Measurements from ENCODE around the gene CKM. TPM values are rescaled to one million over a fixed set of nuclear protein-coding genes. Genes with fewer than 3 reads are reported as not detected.

The CKM gene
- polyA plus RNA-seq, 2 of the 4 experiments (the other 2 are of a cell fraction): not detected

DNA sequence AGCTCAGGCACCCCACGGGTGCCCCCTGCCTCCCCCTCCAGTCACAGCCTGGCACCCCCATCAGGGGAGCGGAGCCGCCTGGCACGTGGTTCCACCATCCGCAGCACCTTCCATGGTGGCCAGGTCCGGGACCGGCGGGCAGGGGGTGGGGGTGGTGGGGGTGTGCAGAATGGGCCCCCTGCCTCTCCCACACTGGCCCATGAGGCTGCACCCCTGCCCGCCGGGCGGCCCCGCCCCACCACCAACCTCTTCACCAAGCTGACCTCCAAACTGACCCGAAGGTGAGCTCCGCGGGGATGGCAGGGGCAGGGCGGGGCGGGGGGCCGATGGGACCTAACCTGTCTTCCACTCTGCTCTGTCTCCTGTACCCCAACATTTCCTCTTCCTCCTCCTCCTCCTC, 25.0 kb downstream of the CKM start:
- Histone ChIP-seq H3K9me3 (0 out of 3 replicates have a peak, but pooled peaks cover 9% of the 10 kb centered on the region), H3K27ac (no peak overlapping the region), H3K4me1 (no peaks in the 10 kb centered on the region), H3K4me2 (no peak overlapping the region), H3K4me3 (no peak overlapping the region)
- 97% methylated on average over 6 of the region's 18 CpGs for WGBS (ENCODE audit: missing lambda C conversion rate)
- CTCF ChIA-PET: interaction anchor here (1.2 kb wide), 1 partner anchor 13 kb away, joined by 3 read pairs; no protein-coding TSS in a partner anchor
- POLR2A ChIA-PET: no interaction called here
- TF ChIP-seq ESRRA (IDR thresholded peaks at IDR 0.05; ENCODE audit: borderline replicate concordance, low read length) (no peak), PHF8 (IDR thresholded peaks at IDR 0.05; ENCODE audit: borderline replicate concordance, low read depth) (no peak), CHD4 (IDR thresholded peaks at IDR 0.05; ENCODE audit: borderline replicate concordance) (no peak), EP300 (IDR thresholded peaks at IDR 0.05) (no peak), POLR2A (IDR thresholded peaks at IDR 0.05; ENCODE audit: low read length) (no peak), HEYL (CRISPR knock-in tag; IDR thresholded peaks at IDR 0.05) (no peak)
- TF ChIP-seq, protein P1, sequence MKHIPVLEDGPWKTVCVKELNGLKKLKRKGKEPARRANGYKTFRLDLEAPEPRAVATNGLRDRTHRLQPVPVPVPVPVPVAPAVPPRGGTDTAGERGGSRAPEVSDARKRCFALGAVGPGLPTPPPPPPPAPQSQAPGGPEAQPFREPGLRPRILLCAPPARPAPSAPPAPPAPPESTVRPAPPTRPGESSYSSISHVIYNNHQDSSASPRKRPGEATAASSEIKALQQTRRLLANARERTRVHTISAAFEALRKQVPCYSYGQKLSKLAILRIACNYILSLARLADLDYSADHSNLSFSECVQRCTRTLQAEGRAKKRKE (CRISPR knock-in tag; IDR thresholded peaks at IDR 0.05; ENCODE audit: low read depth): no peak
- DNase-seq (ENCODE audit: low read depth in 1 of 2, low spot score in 1 of 2) (no peak), FAIRE-seq (no peak), ATAC-seq (no peak)

DNA sequence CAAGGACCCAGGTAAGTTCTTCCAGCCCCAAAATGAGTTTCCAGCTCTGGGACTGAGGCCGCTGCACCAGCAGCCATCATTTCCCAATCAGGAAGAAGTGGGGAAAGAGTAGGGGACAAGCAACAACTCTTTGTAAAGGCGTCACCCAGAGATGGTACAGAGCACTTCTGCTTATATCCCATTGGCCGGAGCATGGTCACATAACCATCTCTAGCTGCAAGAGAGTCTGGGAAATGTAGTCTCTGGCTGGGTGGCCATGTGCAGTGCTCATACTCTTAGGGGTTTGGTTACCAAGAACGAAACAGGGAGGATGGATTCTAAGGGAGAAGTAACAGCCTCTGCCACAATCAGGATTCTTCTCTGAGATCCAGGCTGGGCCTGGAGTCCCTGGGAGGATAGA, 26.3 kb downstream of the CKM start:
- Histone ChIP-seq H3K9me3 (0 out of 3 replicates have a peak, but pooled peaks cover 9% of the 10 kb centered on the region), H3K4me3 (no peak overlapping the region), H3K4me1 (no peaks in the 10 kb centered on the region), H3K4me2 (no peak overlapping the region), H3K27ac (no peak overlapping the region)
- ChIA-PET CTCF (no interaction called here), POLR2A (no interaction called here)
- DNase-seq (ENCODE audit: low read depth in 1 of 2, low spot score in 1 of 2) (no peak), ATAC-seq (no peak), FAIRE-seq (no peak)
- 92% methylated on average over 4 of the region's 4 CpGs for WGBS (ENCODE audit: missing lambda C conversion rate)
- TF ChIP-seq MAZ (IDR thresholded peaks at IDR 0.05; ENCODE audit: borderline replicate concordance, low read depth, low read length) (no peak), ZNF302 (CRISPR knock-in tag; IDR thresholded peaks at IDR 0.05) (no peak)

DNA sequence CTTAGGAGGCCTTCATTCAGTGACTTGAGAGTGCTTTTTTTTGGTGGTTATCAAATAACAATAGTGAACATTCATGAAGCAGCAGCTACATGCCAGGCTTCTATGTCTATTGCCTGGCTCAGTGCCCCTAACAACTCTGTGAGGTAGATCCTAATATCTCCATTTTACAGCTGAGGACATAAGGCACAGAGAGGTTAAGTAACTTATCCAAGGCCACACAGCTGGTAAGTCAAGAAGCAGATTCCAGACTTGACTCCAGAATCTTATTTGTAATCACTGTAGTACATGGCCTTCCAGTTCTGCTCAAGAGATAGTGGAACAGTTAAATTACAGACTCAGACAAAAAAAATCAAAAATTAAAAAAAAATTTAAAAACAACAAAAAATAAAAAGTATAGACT, 26.8 kb downstream of the CKM start:
- H3K4me3 ChIP-seq: no peak overlapping the region
- H3K27ac ChIP-seq: no peak overlapping the region
- POLR2A ChIA-PET: no interaction called here
- no peak for DNase-seq (ENCODE audit: low read depth in 1 of 2, low spot score in 1 of 2)
- TF ChIP-seq RARB (CRISPR knock-in tag; IDR thresholded peaks at IDR 0.05): no peak
- no peak for TF ChIP-seq FOSB (CRISPR knock-in tag; IDR thresholded peaks at IDR 0.05)
- TF ChIP-seq, protein P2, sequence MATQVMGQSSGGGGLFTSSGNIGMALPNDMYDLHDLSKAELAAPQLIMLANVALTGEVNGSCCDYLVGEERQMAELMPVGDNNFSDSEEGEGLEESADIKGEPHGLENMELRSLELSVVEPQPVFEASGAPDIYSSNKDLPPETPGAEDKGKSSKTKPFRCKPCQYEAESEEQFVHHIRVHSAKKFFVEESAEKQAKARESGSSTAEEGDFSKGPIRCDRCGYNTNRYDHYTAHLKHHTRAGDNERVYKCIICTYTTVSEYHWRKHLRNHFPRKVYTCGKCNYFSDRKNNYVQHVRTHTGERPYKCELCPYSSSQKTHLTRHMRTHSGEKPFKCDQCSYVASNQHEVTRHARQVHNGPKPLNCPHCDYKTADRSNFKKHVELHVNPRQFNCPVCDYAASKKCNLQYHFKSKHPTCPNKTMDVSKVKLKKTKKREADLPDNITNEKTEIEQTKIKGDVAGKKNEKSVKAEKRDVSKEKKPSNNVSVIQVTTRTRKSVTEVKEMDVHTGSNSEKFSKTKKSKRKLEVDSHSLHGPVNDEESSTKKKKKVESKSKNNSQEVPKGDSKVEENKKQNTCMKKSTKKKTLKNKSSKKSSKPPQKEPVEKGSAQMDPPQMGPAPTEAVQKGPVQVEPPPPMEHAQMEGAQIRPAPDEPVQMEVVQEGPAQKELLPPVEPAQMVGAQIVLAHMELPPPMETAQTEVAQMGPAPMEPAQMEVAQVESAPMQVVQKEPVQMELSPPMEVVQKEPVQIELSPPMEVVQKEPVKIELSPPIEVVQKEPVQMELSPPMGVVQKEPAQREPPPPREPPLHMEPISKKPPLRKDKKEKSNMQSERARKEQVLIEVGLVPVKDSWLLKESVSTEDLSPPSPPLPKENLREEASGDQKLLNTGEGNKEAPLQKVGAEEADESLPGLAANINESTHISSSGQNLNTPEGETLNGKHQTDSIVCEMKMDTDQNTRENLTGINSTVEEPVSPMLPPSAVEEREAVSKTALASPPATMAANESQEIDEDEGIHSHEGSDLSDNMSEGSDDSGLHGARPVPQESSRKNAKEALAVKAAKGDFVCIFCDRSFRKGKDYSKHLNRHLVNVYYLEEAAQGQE (IDR thresholded peaks at IDR 0.05): no peak
- TF ChIP-seq, protein P1 (CRISPR knock-in tag; IDR thresholded peaks at IDR 0.05; ENCODE audit: low read depth): no peak
- TF ChIP-seq, protein P3, sequence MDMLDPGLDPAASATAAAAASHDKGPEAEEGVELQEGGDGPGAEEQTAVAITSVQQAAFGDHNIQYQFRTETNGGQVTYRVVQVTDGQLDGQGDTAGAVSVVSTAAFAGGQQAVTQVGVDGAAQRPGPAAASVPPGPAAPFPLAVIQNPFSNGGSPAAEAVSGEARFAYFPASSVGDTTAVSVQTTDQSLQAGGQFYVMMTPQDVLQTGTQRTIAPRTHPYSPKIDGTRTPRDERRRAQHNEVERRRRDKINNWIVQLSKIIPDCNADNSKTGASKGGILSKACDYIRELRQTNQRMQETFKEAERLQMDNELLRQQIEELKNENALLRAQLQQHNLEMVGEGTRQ (IDR thresholded peaks at IDR 0.05): no peak
- no peak for TF ChIP-seq BHLHE40 (IDR thresholded peaks at IDR 0.05; ENCODE audit: low read depth, low read length)
- TF ChIP-seq RNF2 (IDR thresholded peaks at IDR 0.05; ENCODE audit: borderline replicate concordance, low read depth): no peak
- TF ChIP-seq, protein P4, sequence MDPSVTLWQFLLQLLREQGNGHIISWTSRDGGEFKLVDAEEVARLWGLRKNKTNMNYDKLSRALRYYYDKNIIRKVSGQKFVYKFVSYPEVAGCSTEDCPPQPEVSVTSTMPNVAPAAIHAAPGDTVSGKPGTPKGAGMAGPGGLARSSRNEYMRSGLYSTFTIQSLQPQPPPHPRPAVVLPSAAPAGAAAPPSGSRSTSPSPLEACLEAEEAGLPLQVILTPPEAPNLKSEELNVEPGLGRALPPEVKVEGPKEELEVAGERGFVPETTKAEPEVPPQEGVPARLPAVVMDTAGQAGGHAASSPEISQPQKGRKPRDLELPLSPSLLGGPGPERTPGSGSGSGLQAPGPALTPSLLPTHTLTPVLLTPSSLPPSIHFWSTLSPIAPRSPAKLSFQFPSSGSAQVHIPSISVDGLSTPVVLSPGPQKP (IDR thresholded peaks at IDR 0.05; ENCODE audit: low read depth, low read length): no peak
- no peak for TF ChIP-seq MYC (IDR thresholded peaks at IDR 0.05; ENCODE audit: borderline replicate concordance, low read length)
- TF ChIP-seq SMC3 (IDR thresholded peaks at IDR 0.05): no peak
- TF ChIP-seq HEYL (CRISPR knock-in tag; IDR thresholded peaks at IDR 0.05): no peak
- no peak for TF ChIP-seq HOXB13 (CRISPR knock-in tag; IDR thresholded peaks at IDR 0.05; ENCODE audit: low read depth)
- TF ChIP-seq, protein P5, sequence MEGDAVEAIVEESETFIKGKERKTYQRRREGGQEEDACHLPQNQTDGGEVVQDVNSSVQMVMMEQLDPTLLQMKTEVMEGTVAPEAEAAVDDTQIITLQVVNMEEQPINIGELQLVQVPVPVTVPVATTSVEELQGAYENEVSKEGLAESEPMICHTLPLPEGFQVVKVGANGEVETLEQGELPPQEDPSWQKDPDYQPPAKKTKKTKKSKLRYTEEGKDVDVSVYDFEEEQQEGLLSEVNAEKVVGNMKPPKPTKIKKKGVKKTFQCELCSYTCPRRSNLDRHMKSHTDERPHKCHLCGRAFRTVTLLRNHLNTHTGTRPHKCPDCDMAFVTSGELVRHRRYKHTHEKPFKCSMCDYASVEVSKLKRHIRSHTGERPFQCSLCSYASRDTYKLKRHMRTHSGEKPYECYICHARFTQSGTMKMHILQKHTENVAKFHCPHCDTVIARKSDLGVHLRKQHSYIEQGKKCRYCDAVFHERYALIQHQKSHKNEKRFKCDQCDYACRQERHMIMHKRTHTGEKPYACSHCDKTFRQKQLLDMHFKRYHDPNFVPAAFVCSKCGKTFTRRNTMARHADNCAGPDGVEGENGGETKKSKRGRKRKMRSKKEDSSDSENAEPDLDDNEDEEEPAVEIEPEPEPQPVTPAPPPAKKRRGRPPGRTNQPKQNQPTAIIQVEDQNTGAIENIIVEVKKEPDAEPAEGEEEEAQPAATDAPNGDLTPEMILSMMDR (IDR thresholded peaks at IDR 0.05): no peak
- TF ChIP-seq FOXS1 (CRISPR knock-in tag; IDR thresholded peaks at IDR 0.05): no peak
- no peak for TF ChIP-seq RAD21 (conservative IDR thresholded peaks at IDR 0.05 in 1 of 2, IDR thresholded peaks at IDR 0.05 in 1 of 2)
- no peak for TF ChIP-seq ESRRA (IDR thresholded peaks at IDR 0.05; ENCODE audit: borderline replicate concordance, low read length)
- no peak for TF ChIP-seq EHMT2 (IDR thresholded peaks at IDR 0.05; ENCODE audit: low read depth)
- no peak for TF ChIP-seq ZFP36 (IDR thresholded peaks at IDR 0.05; ENCODE audit: borderline replicate concordance, partially characterized antibody)
- CTCF ChIA-PET: no interaction called here
- H3K4me2 ChIP-seq: no peak overlapping the region
- no peaks in the 10 kb centered on the region for H3K4me1 ChIP-seq
- FAIRE-seq: no peak
- 0 out of 3 replicates have a peak, but pooled peaks cover 9% of the 10 kb centered on the region for H3K9me3 ChIP-seq
- ATAC-seq: no peak
